B cell (primary cell): ENCODE data around the gene PARP12. TPM values are rescaled to one million over a fixed set of nuclear protein-coding genes. Genes with fewer than 3 reads are reported as not detected.

ENCODE experiments used
- ATAC-seq: fragments of 200-7000 bp; cut with Tn5 transposase; one replicate; pipeline ENCODE4 v1.10.0; 2021; ENCODE audit warnings: low read depth, mild to moderate bottlenecking, moderate number of reproducible peaks, moderate library complexity
- CTCF ChIA-PET: fragments of 350-600 bp; sonication (Branson Sonifier 250); formaldehyde crosslinking; loops from one replicate; lab custom pipeline; 2021; ENCODE audit warnings: antibody characterized with exemption, inconsistent platforms; lab: Charles Lee
- POLR2A ChIA-PET: fragments of 350-600 bp; sonication (Branson Sonifier 250); formaldehyde crosslinking; loops from one replicate; lab custom pipeline; 2021; ENCODE audit warnings: antibody characterized with exemption; lab: Charles Lee
- DNase-seq: peaks from one replicate; pipeline ENCODE4 v3.0.0; 2013
- H2AFZ ChIP-seq: 2 replicates; pipeline ENCODE4 v1.6.1; 2012; ENCODE audit warnings: mild to moderate bottlenecking, low read depth, low read length; ENCODE audit not compliant: insufficient read depth, poor library complexity, severe bottlenecking
- H3K27ac ChIP-seq, 2 donors: 1 replicate in 1 of 2; 2 replicates in 1 of 2; pipeline ENCODE4 v1.5.1; 2012 to 2013; ENCODE audit warnings: low read length in 2 of 2, mild to moderate bottlenecking in 2 of 2, moderate library complexity in 1 of 2
- H3K27me3 ChIP-seq, 4 experiments: fragments of 200-600 bp in 1 of 4; sonication (generic) in 1 of 4; replicated peaks in 1 of 4; 1 replicate in 2 of 4; 2 replicates in 2 of 4; pipeline versions ENCODE4 v1.6.1 to v1.7.0; 2013 to 2016; ENCODE audit warnings: low read length in 3 of 4, mild to moderate bottlenecking in 2 of 4, mixed read lengths in 1 of 4, moderate library complexity in 1 of 4; ENCODE audit not compliant: insufficient read depth in 4 of 4, control insufficient read depth in 3 of 4; ENCODE audit errors: control extremely low read depth in 1 of 4
- H3K36me3 ChIP-seq, 2 experiments: replicated peaks in 1 of 2; 1 replicate in 1 of 2; 2 replicates in 1 of 2; pipeline versions ENCODE4 v1.6.1 to v1.7.1; 2013; ENCODE audit warnings: low read length in 1 of 2; ENCODE audit not compliant: insufficient read depth in 2 of 2, control insufficient read depth in 1 of 2; ENCODE audit errors: control extremely low read depth in 1 of 2, extremely low read depth in 1 of 2
- H3K4me1 ChIP-seq, 2 donors: fragments of 200-600 bp in 1 of 2; sonication (generic) in 1 of 2; 1 replicate in 1 of 2; 2 replicates in 1 of 2; pipeline versions ENCODE4 v1.5.1 to v1.6.1; 2013 to 2017; ENCODE audit warnings: low read length in 2 of 2; ENCODE audit not compliant: control insufficient read depth in 2 of 2, insufficient read depth in 2 of 2
- H3K4me2 ChIP-seq: replicated peaks from 2 replicates; pipeline ENCODE3; 2012; ENCODE audit warnings: mild to moderate bottlenecking, low read depth, low read length; ENCODE audit not compliant: poor library complexity, severe bottlenecking
- H3K4me3 ChIP-seq, 5 experiments: fragments of 200-600 bp in 1 of 5; sonication (generic) in 1 of 5; 1 replicate in 3 of 5; 2 replicates in 2 of 5; pipeline versions ENCODE4 v1.5.1 to v1.7.0; 2011 to 2016; ENCODE audit warnings: low read length in 4 of 5, mild to moderate bottlenecking in 4 of 5, low read depth in 2 of 5, control low read depth in 1 of 5, moderate library complexity in 1 of 5; ENCODE audit not compliant: insufficient read depth in 1 of 5; ENCODE audit errors: control extremely low read depth in 1 of 5, extremely low read depth in 1 of 5
- H3K79me2 ChIP-seq: fragments of 200-600 bp; sonication (generic); one replicate; pipeline ENCODE4 v1.6.0; 2016; ENCODE audit warnings: low read length; ENCODE audit not compliant: control insufficient read depth, insufficient read depth
- H3K9ac ChIP-seq: fragments of 200-600 bp; sonication (generic); 2 replicates; pipeline ENCODE4 v1.6.1; 2017; ENCODE audit warnings: mild to moderate bottlenecking, low read length, moderate library complexity
- H3K9me3 ChIP-seq, 3 donors: one replicate each; pipeline versions ENCODE4 v1.6.1 to v1.7.1; 2013; ENCODE audit warnings: low read length in 2 of 3; ENCODE audit not compliant: control insufficient read depth in 2 of 3, insufficient read depth in 1 of 3; ENCODE audit errors: control extremely low read depth in 1 of 3
- H4K20me1 ChIP-seq: 2 replicates; pipeline ENCODE4 v1.6.0; 2012; ENCODE audit warnings: mild to moderate bottlenecking, low read length; ENCODE audit not compliant: insufficient read depth, control insufficient read depth, poor library complexity, severe bottlenecking
- H3K27ac Mint-ChIP-seq: one replicate; pipeline ENCODE4 v1.8.0; 2021; ENCODE audit warnings: mixed read lengths
- H3K27me3 Mint-ChIP-seq: one replicate; pipeline ENCODE4 v1.8.0; 2021; ENCODE audit warnings: mixed read lengths
- H3K4me1 Mint-ChIP-seq: one replicate; pipeline ENCODE4 v1.8.0; 2021; ENCODE audit warnings: mixed read lengths
- H3K4me3 Mint-ChIP-seq: one replicate; pipeline ENCODE4 v1.8.0; 2021; ENCODE audit warnings: mixed read lengths
- H3K9me3 Mint-ChIP-seq: one replicate; pipeline ENCODE4 v1.8.0; 2022; ENCODE audit warnings: mixed read lengths; ENCODE audit not compliant: insufficient read depth
- CTCF ChIP-seq: fragments of 200-600 bp; IDR thresholded peaks from one replicate; pipeline ENCODE4 v1.8.0; 2022; ENCODE audit warnings: antibody characterized with exemption, mild to moderate bottlenecking
- EZH2 ChIP-seq: IDR thresholded peaks from 2 replicates; pipeline ENCODE4 v1.6.1; 2012; ENCODE audit warnings: borderline replicate concordance, low read depth, mild to moderate bottlenecking, moderate library complexity, low read length; ENCODE audit not compliant: insufficient read depth, poor library complexity, severe bottlenecking
- WGBS: methylation state at CpG from one replicate; pipeline ENCODE4 v1.1.5; 2013; ENCODE audit warnings: missing lambda C conversion rate; ENCODE audit not compliant: insufficient coverage; 5-methylcytosine and 5-hydroxymethylcytosine counted together
- intact Hi-C: fragments of 100-400 bp; cut with micrococcal nuclease; formaldehyde crosslinking; loops from one replicate; pipeline ENCODE4 v1.10.0; 2022
- polyA plus RNA-seq: library from polyadenylated mRNA; depleted of rRNA; stranded (reverse); fragments of >200 nt; gene quantifications from 2 replicates; pipeline ENCODE4 v1.2.3, GENCODE V29; 2012
- total RNA-seq, 2 donors: library from RNA; stranded (reverse); fragments of 120-200 nt in 1 of 2; gene quantifications; 1 replicate in 1 of 2; 2 replicates in 1 of 2; pipeline versions ENCODE4 v1.2.3 to v1.2.4, GENCODE V29; 2013 to 2022

PARP12 gene
- total and polyA plus RNA-seq, 2 donors (not counting 1 experiment from before 2014, with no cell fraction given) = 170 to 177 TPM

GRCh38 chr7:140096459-140096858 is 33.7 kb upstream of the PARP12 start:
- H3K4me3 ChIP-seq = no peak overlapping the region
- ATAC-seq (no peak), DNase-seq (no peak)
- H3K27me3 ChIP-seq = no peaks in the 10 kb centered on the region
- no peak for TF ChIP-seq CTCF
- TF ChIP-seq EZH2 = no peak
- ChIA-PET POLR2A (no interaction called here), CTCF (no interaction called here)
- Mint-ChIP-seq H3K27me3 (no peaks in the 10 kb centered on the region), H3K9me3 (no peaks in the 10 kb centered on the region), H3K4me1 (no peaks in the 10 kb centered on the region), H3K4me3 (no peak overlapping the region), H3K27ac (no peak overlapping the region)
- no peaks in the 10 kb centered on the region for H3K9me3 ChIP-seq
- no peak overlapping the region for H3K9ac ChIP-seq
- no peak overlapping the region for H3K27ac ChIP-seq
- H2AFZ ChIP-seq = no peak overlapping the region
- no peak overlapping the region for H3K4me2 ChIP-seq
- H3K4me1 ChIP-seq = no peaks in the 10 kb centered on the region
- intact Hi-C loops = no loop called here
- no peaks in the 10 kb centered on the region for H3K79me2 ChIP-seq
- peaks cover 5% of the 10 kb centered on the region for H4K20me1 ChIP-seq
- WGBS = 100% methylated on average over 1 of the region's 4 CpGs
- peaks cover 24 to 89% of the 10 kb centered on the region in 2 experiments for H3K36me3 ChIP-seq

- intact Hi-C loops = no loop called here
- Mint-ChIP-seq H3K27me3 (no peaks in the 10 kb centered on the region), H3K4me3 (no peak overlapping the region), H3K4me1 (no peaks in the 10 kb centered on the region), H3K9me3 (no peaks in the 10 kb centered on the region), H3K27ac (no peak overlapping the region)
- Histone ChIP-seq H3K4me2 (no peak overlapping the region), H3K4me3 (no peak overlapping the region), H3K9ac (no peak overlapping the region), H4K20me1 (no peaks in the 10 kb centered on the region), H3K36me3 (peaks cover 29 to 71% of the 10 kb centered on the region in 2 experiments), H3K9me3 (no peaks in the 10 kb centered on the region), H3K27ac (no peak overlapping the region), H2AFZ (no peak overlapping the region), H3K79me2 (no peaks in the 10 kb centered on the region), H3K4me1 (no peaks in the 10 kb centered on the region), H3K27me3 (no peaks in the 10 kb centered on the region)
- WGBS = no CpG with 5 or more reads among the region's 1 CpG
- DNase-seq = no peak
- TF ChIP-seq CTCF = no peak
- no peak for TF ChIP-seq EZH2
- no peak for ATAC-seq
- ChIA-PET POLR2A (no interaction called here), CTCF (no interaction called here)
Observed at GRCh38 chr7:140093375-140093774, 30.6 kb upstream of the PARP12 start.
